CD4-positive, alpha-beta memory T cell (primary cell): ENCODE data around the gene CEACAM4. TPM values are rescaled to one million over a fixed set of nuclear protein-coding genes. Genes with fewer than 3 reads are reported as not detected.

Experiments used
- CTCF ChIA-PET: fragments of 350-600 bp; sonication (Branson Sonifier 250); formaldehyde crosslinking; loops from one replicate; lab custom pipeline; 2021; ENCODE audit warnings: inconsistent platforms; ENCODE audit not compliant: partially characterized antibody; lab: Charles Lee
- POLR2A ChIA-PET: fragments of 350-600 bp; sonication (Branson Sonifier 250); formaldehyde crosslinking; loops from one replicate; lab custom pipeline; 2021; ENCODE audit not compliant: partially characterized antibody; lab: Charles Lee
- DNase-seq, 5 donors: peaks; one replicate each; pipeline versions ENCODE4 v3.0.0 to v3.0.0-alpha.2; 2020 to 2022; ENCODE audit warnings: mixed read lengths in 1 of 5
- H3K27ac ChIP-seq: one replicate; pipeline ENCODE4 v1.7.0; 2013; ENCODE audit warnings: low read depth, low read length
- H3K27me3 ChIP-seq: 2 replicates; pipeline ENCODE4 v1.7.0; 2013; ENCODE audit warnings: mild to moderate bottlenecking, low read length, moderate library complexity; ENCODE audit not compliant: insufficient read depth
- H3K36me3 ChIP-seq: 2 replicates; pipeline ENCODE4 v1.7.0; 2013; ENCODE audit warnings: mild to moderate bottlenecking, low read length, moderate library complexity; ENCODE audit not compliant: insufficient read depth
- H3K4me1 ChIP-seq: 2 replicates; pipeline ENCODE4 v1.7.0; 2013; ENCODE audit warnings: mild to moderate bottlenecking, low read length, moderate library complexity; ENCODE audit not compliant: insufficient read depth
- H3K4me3 ChIP-seq, 2 donors: one replicate each; pipeline ENCODE4 v1.7.0; 2013; ENCODE audit warnings: low read length in 2 of 2, mild to moderate bottlenecking in 1 of 2
- H3K9me3 ChIP-seq, 2 donors: one replicate each; pipeline ENCODE4 v1.7.0; 2013; ENCODE audit warnings: low read length in 2 of 2, control low read depth in 1 of 2; ENCODE audit not compliant: control insufficient read depth in 1 of 2
- H3K27ac Mint-ChIP-seq, 7 donors: one replicate each; pipeline ENCODE4 v1.8.0; 2020 to 2021; ENCODE audit warnings: mixed read lengths in 7 of 7, mild to moderate bottlenecking in 6 of 7, inconsistent platforms in 3 of 7, moderate library complexity in 3 of 7
- H3K27me3 Mint-ChIP-seq, 2 donors: one replicate each; pipeline ENCODE4 v1.8.0; 2020 to 2021; ENCODE audit warnings: mixed read lengths in 2 of 2
- H3K36me3 Mint-ChIP-seq, 2 donors: one replicate each; pipeline ENCODE4 v1.8.0; 2020 to 2021; ENCODE audit warnings: mixed read lengths in 2 of 2, inconsistent platforms in 1 of 2, mild to moderate bottlenecking in 1 of 2
- H3K4me1 Mint-ChIP-seq, 4 donors: one replicate each; pipeline ENCODE4 v1.8.0; 2020 to 2021; ENCODE audit warnings: mixed read lengths in 4 of 4, mild to moderate bottlenecking in 1 of 4
- H3K4me3 Mint-ChIP-seq, 8 donors: one replicate each; pipeline ENCODE4 v1.8.0; 2020 to 2021; ENCODE audit warnings: mixed read lengths in 8 of 8, mild to moderate bottlenecking in 7 of 8, moderate library complexity in 6 of 8, inconsistent platforms in 3 of 8
- H3K9me3 Mint-ChIP-seq, 8 donors: one replicate each; pipeline ENCODE4 v1.8.0; 2020 to 2021; ENCODE audit warnings: mixed read lengths in 8 of 8, mild to moderate bottlenecking in 5 of 8, inconsistent platforms in 3 of 8, moderate library complexity in 1 of 8
- intact Hi-C: fragments of 100-400 bp; cut with micrococcal nuclease; formaldehyde crosslinking; loops from one replicate; pipeline ENCODE4 v1.15.1; 2023
- polyA plus RNA-seq, 2 donors: library from polyadenylated mRNA; unstranded; fragments of 300-500 nt; fragmentation: Illumina TruSeq; gene quantifications; one replicate each; pipeline ENCODE4 v1.2.3, GENCODE V29; 2021
- total RNA-seq, 2 experiments: library from RNA; stranded (reverse); gene quantifications; one replicate each; pipeline ENCODE4 v1.2.3, GENCODE V29; 2021

CEACAM4 gene
- total and polyA plus RNA-seq, 4 experiments from 2014 or later: 0.28 to 0.64 TPM; not detected in 2

GRCh38 chr19:41569481-41570150 lies 57.3 kb downstream of the CEACAM4 start:
- no peaks in the 10 kb centered on the region for H3K27me3 Mint-ChIP-seq
- Histone ChIP-seq H3K9me3 (no peaks in the 10 kb centered on the region), H3K36me3 (peaks cover 13% of the 10 kb centered on the region), H3K27ac (no peak overlapping the region), H3K27me3 (no peaks in the 10 kb centered on the region), H3K4me1 (peaks cover 48% of the 10 kb centered on the region), H3K4me3 (no peak overlapping the region)
- H3K4me1 Mint-ChIP-seq: peaks cover 20 to 57% (median 39%) of the 10 kb centered on the region in 4 donors
- no peaks in the 10 kb centered on the region for H3K9me3 Mint-ChIP-seq
- peak overlapping the region in 3 of 7 donors; percentile 36 to 70 (median 51) for H3K27ac Mint-ChIP-seq
- no peak overlapping the region for H3K4me3 Mint-ChIP-seq
- peaks cover 30 to 39% of the 10 kb centered on the region in 2 donors for H3K36me3 Mint-ChIP-seq
- ChIA-PET CTCF (interaction anchor here (1.0 to 18.0 kb wide), 15 partner anchors 9 to 206 kb away, joined by 3 to 561 read pairs (median 5); partner anchors contain the start of genes B9D2 and DMAC2), POLR2A (interaction anchor here (1.1 to 22.7 kb wide), 8 partner anchors 14 to 271 kb away, joined by 3 to 547 read pairs (median 6); no protein-coding TSS in a partner anchor)
- DNase-seq: no peak
- intact Hi-C loops: loop anchor here (1.0 kb wide), 4 partner anchors 27 to 120 kb away; no protein-coding TSS in a partner anchor

Other genes with a start within 250 kb of the CEACAM4 start
- 10 to 100 TPM; 18.2 to 23.0 TPM for gene EXOSC5, start 229.7 kb downstream of the CEACAM4 start, total RNA-seq
- gene EXOSC5, start 229.7 kb downstream of the CEACAM4 start, polyA plus RNA-seq: 10 to 100 TPM; 46.4 to 58.6 TPM
- 10 to 100 TPM; 23.6 to 27.1 TPM for gene BCKDHA, start 229.3 kb downstream of the CEACAM4 start, total RNA-seq
- 10 to 100 TPM; 59.7 to 65.1 TPM for gene BCKDHA, start 229.3 kb downstream of the CEACAM4 start, polyA plus RNA-seq
- gene B3GNT8, start 199.7 kb downstream of the CEACAM4 start, total RNA-seq: 1 to 10 TPM; 2.9 to 3.2 TPM
- gene B3GNT8, start 199.7 kb downstream of the CEACAM4 start, polyA plus RNA-seq: 1 to 10 TPM in 1 of 2 donors, under 1 TPM in 1; 0.64 to 7.1 TPM
- 10 to 100 TPM; 27.7 to 28.9 TPM for gene DMAC2, start 187.2 kb downstream of the CEACAM4 start, total RNA-seq
- gene DMAC2, start 187.2 kb downstream of the CEACAM4 start, polyA plus RNA-seq: 10 to 100 TPM; 43.1 to 58.2 TPM
- gene ERICH4, start 183.9 kb downstream of the CEACAM4 start, total RNA-seq: not detected
- not detected for gene ERICH4, start 183.9 kb downstream of the CEACAM4 start, polyA plus RNA-seq
- 10 to 100 TPM; 42.8 to 48.7 TPM for gene CEACAM21, start 50.9 kb downstream of the CEACAM4 start, total RNA-seq
- 10 to 100 TPM; 60.4 to 61.2 TPM for gene CEACAM21, start 50.9 kb downstream of the CEACAM4 start, polyA plus RNA-seq
- not detected for gene CEACAM7, start 61.2 kb upstream of the CEACAM4 start, total RNA-seq
- not detected for gene CEACAM7, start 61.2 kb upstream of the CEACAM4 start, polyA plus RNA-seq
- gene CEACAM5, start 81.6 kb upstream of the CEACAM4 start, total RNA-seq: not detected
- not detected for gene CEACAM5, start 81.6 kb upstream of the CEACAM4 start, polyA plus RNA-seq
- gene CEACAM6, start 128.5 kb upstream of the CEACAM4 start, total RNA-seq: not detected
- not detected for gene CEACAM6, start 128.5 kb upstream of the CEACAM4 start, polyA plus RNA-seq
- not detected for gene CEACAM3, start 169.5 kb upstream of the CEACAM4 start, total RNA-seq
- not detected for gene CEACAM3, start 169.5 kb upstream of the CEACAM4 start, polyA plus RNA-seq
- gene LYPD4, start 217.6 kb upstream of the CEACAM4 start, total RNA-seq: not detected
- gene LYPD4, start 217.6 kb upstream of the CEACAM4 start, polyA plus RNA-seq: not detected
- gene DMRTC2, start 218.0 kb upstream of the CEACAM4 start, total RNA-seq: not detected
- gene DMRTC2, start 218.0 kb upstream of the CEACAM4 start, polyA plus RNA-seq: not detected
- 1,000 to 10,000 TPM; 3,807 to 4,015 TPM for gene RPS19, start 233.2 kb upstream of the CEACAM4 start, total RNA-seq
- 1,000 to 10,000 TPM; 4,853 to 7,200 TPM for gene RPS19, start 233.2 kb upstream of the CEACAM4 start, polyA plus RNA-seq